ENCODE data around the gene EPC1. TPM values are rescaled to one million over a fixed set of nuclear protein-coding genes. Genes with fewer than 3 reads are reported as not detected.
"Not testable (repeated sequence)": the region's sequence is repeated elsewhere in the genome, so short reads cannot be mapped to it uniquely, and the experiment has no call there.

EPC1 gene
- total RNA-seq, 2 experiments from 2014 or later, result 40.9 to 48.8 TPM

DNA sequence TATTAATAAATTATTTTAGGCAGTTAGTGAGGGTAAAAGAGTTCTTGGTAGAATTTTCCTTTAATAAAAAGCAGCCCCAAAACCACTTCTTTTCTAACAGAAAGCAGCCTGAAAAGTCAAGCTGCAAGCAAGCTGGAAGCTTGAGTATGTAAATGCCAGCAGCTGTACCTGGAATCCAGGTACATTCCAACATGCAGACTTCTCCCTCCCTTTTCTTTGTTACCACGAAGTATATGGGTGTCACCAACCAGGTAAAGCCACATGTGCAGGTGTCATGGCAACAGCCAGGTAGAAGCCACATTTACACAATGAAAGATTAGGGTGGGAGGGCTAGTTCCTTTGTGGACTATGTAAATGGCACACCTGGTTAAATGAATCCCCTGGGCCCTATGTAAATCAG lies 114.6 kb downstream of the EPC1 start:
- Histone ChIP-seq H3K9me3 (ENCODE audit: low read length) (no peaks in the 10 kb centered on the region), H4K20me1 (ENCODE audit: insufficient read depth, low read length) (no peaks in the 10 kb centered on the region), H3K36me3 (ENCODE audit: insufficient read depth, low read length) (no peaks in the 10 kb centered on the region), H3K4me2 (ENCODE audit: low read length) (no peak overlapping the region), H3K4me1 (ENCODE audit: insufficient read depth, low read length, poor library complexity, severe bottlenecking) (no peaks in the 10 kb centered on the region), H3K27ac (ENCODE audit: low read depth, low read length, poor library complexity, severe bottlenecking) (no peak overlapping the region), H2AFZ (ENCODE audit: low read length) (no peak overlapping the region), H3K9me2 (ENCODE audit: insufficient read depth, low read length) (no peaks in the 10 kb centered on the region), H3K79me2 (ENCODE audit: insufficient read depth, low read depth, low read length) (no peaks in the 10 kb centered on the region), H3K4me3 (ENCODE audit: low read depth, low read length, poor library complexity, severe bottlenecking) (no peak overlapping the region)
- ChIA-PET CTCF (ENCODE audit: unreplicated experiment) (no interaction called here), POLR2A (interaction anchor here (0.6 kb wide), 1 partner anchor 195 kb away, joined by 4 read pairs; no protein-coding TSS in a partner anchor)
- no TSS peak for BruUV-seq (replicated peaks)
- TF ChIP-seq EZH2phosphoT487 (IDR thresholded peaks at IDR 0.05; ENCODE audit: borderline replicate concordance, low read depth, low read length) (no peak), CTCF (conservative IDR thresholded peaks at IDR 0.05; ENCODE audit: low read length) (no peak)
- no peak for DNase-seq (ENCODE audit: low spot score)
- intact Hi-C loops (cut with micrococcal nuclease; ENCODE audit: unreplicated experiment), result no loop called here

DNA sequence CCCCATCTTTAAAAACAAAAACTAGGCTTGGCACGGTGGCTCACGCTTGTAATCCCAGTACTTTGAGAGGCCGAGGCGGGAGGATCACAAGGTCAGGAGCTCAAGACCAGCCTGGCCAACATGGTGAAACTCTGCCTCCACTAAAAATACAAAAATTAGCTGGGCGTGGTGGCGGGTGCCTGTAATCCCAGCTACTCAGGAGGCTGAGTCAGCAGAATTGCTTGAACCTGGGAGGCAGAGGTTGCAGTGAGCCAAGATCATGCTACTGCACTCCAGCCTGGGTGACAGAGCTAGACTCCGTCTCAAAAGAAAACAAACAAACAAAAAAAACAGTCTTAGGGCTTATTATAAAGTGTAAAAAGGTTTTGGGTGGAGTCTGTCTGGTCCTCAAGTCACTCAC lies 117.2 kb downstream of the EPC1 start:
- BruUV-seq (replicated peaks); intact Hi-C loops (cut with micrococcal nuclease; ENCODE audit: unreplicated experiment); H3K36me3 ChIP-seq (ENCODE audit: insufficient read depth, low read length); H3K4me3 ChIP-seq (ENCODE audit: low read depth, low read length, poor library complexity, severe bottlenecking); H3K79me2 ChIP-seq (ENCODE audit: insufficient read depth, low read depth, low read length); H2AFZ ChIP-seq (ENCODE audit: low read length); POLR2A ChIA-PET; H3K27ac ChIP-seq (ENCODE audit: low read depth, low read length, poor library complexity, severe bottlenecking); H3K4me1 ChIP-seq (ENCODE audit: insufficient read depth, low read length, poor library complexity, severe bottlenecking); H3K9me3 ChIP-seq (ENCODE audit: low read length); CTCF ChIA-PET (ENCODE audit: unreplicated experiment); H3K9me2 ChIP-seq (ENCODE audit: insufficient read depth, low read length); H4K20me1 ChIP-seq (ENCODE audit: insufficient read depth, low read length); DNase-seq (ENCODE audit: low spot score); H3K4me2 ChIP-seq (ENCODE audit: low read length): not testable (repeated sequence)

GRCh38 chr10:32229170-32229569 lies 117.8 kb downstream of the EPC1 start:
- TF ChIP-seq EZH2phosphoT487 (IDR thresholded peaks at IDR 0.05; ENCODE audit: borderline replicate concordance, low read depth, low read length) (no peak), CTCF (conservative IDR thresholded peaks at IDR 0.05; ENCODE audit: low read length) (no peak)

More at GRCh38 chr10:32229170-32229569, 117.8 kb downstream of the EPC1 start:
- no peak overlapping the region for H3K4me2 ChIP-seq (ENCODE audit: low read length)
- POLR2A ChIA-PET, result no interaction called here
- H3K79me2 ChIP-seq (ENCODE audit: insufficient read depth, low read depth, low read length), result no peaks in the 10 kb centered on the region
- H4K20me1 ChIP-seq (ENCODE audit: insufficient read depth, low read length), result no peaks in the 10 kb centered on the region
- no peak for DNase-seq (ENCODE audit: low spot score)
- H3K9me3 ChIP-seq (ENCODE audit: low read length), result no peaks in the 10 kb centered on the region
- CTCF ChIA-PET (ENCODE audit: unreplicated experiment), result no interaction called here
- H3K27ac ChIP-seq (ENCODE audit: low read depth, low read length, poor library complexity, severe bottlenecking), result no peak overlapping the region
- no peak overlapping the region for H2AFZ ChIP-seq (ENCODE audit: low read length)
- no peaks in the 10 kb centered on the region for H3K9me2 ChIP-seq (ENCODE audit: insufficient read depth, low read length)
- no TSS peak for BruUV-seq (replicated peaks)
- intact Hi-C loops (cut with micrococcal nuclease; ENCODE audit: unreplicated experiment), result no loop called here
- H3K4me3 ChIP-seq (ENCODE audit: low read depth, low read length, poor library complexity, severe bottlenecking), result no peak overlapping the region
- no peaks in the 10 kb centered on the region for H3K36me3 ChIP-seq (ENCODE audit: insufficient read depth, low read length)
- H3K4me1 ChIP-seq (ENCODE audit: insufficient read depth, low read length, poor library complexity, severe bottlenecking), result no peaks in the 10 kb centered on the region

All from OCI-LY7 (cell line).